Fibroblast of villous mesenchyme (primary cell): ENCODE data around the gene SORBS1. TPM values are rescaled to one million over a fixed set of nuclear protein-coding genes. Genes with fewer than 3 reads are reported as not detected.
A peak's percentile ranks its signal among the peaks of the same experiment; 100 is the strongest.

ENCODE experiments used
- DNase-seq: peaks from one replicate; pipeline ENCODE4 v3.0.0-alpha.2; 2010; ENCODE audit warnings: low read depth
- H3K4me3 ChIP-seq: 2 replicates; pipeline ENCODE4 v1.5.1; 2011; ENCODE audit warnings: low read depth, mild to moderate bottlenecking, low read length
- total RNA-seq: library from RNA; depleted of rRNA; stranded (reverse); fragments of >200 nt; gene quantifications from 2 replicates; pipeline ENCODE4 v1.2.3, GENCODE V29; 2012
- TF ChIP-seq, protein P1 (sequence below): IDR thresholded peaks from 2 replicates; pipeline ENCODE4 v1.5.1; 2012; ENCODE audit warnings: low read depth, mild to moderate bottlenecking, low read length; ENCODE audit not compliant: insufficient read depth

SORBS1 gene
- total RNA-seq, 1 donor, result 8.2 TPM

DNA sequence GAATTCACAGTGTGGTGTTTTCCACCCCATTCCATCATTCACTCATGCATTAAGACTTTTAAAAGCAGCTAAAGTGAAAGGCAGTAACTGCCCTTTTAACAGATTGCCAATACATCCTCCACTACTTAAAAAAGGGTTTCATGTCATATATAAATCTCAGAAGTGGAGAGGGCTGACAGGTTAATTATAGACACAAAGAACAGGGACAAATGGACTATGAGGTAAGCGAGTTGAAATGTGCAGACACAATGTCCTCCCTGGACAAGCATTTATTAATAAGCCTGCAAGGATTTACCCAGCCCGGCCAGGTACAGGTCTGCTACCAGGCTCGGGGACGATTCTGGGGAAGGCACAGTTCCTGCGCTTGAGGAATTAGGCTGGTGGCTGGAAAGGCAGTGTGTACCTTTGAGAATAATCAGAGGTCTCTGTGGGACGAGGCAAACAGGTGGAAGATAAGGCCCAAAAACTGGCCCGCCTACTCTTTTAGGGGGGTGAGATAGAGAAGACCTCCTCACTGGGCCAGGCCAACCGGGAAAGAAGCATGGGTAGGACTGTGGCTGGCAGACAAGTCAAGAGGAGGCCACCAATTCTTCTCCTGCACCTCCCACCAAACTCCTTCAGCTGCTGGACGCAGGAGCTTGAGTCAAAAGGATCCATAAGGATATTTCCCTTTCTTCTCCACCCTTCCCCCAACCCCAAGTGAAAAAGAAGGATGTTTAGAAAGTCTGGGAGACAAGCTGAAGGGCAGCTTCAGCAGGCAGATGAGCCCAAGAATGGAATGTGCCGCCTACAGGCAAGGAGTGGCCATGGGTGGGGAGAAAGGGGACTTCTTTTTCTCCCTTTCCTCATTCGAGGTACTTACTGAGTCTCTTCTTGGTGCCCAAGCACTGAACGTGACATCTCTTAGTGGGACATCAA lies 271.9 kb downstream of the SORBS1 start:
- peak; percentile 48 for DNase-seq
- TF ChIP-seq, protein P1, sequence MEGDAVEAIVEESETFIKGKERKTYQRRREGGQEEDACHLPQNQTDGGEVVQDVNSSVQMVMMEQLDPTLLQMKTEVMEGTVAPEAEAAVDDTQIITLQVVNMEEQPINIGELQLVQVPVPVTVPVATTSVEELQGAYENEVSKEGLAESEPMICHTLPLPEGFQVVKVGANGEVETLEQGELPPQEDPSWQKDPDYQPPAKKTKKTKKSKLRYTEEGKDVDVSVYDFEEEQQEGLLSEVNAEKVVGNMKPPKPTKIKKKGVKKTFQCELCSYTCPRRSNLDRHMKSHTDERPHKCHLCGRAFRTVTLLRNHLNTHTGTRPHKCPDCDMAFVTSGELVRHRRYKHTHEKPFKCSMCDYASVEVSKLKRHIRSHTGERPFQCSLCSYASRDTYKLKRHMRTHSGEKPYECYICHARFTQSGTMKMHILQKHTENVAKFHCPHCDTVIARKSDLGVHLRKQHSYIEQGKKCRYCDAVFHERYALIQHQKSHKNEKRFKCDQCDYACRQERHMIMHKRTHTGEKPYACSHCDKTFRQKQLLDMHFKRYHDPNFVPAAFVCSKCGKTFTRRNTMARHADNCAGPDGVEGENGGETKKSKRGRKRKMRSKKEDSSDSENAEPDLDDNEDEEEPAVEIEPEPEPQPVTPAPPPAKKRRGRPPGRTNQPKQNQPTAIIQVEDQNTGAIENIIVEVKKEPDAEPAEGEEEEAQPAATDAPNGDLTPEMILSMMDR, result peak; percentile 47
- H3K4me3 ChIP-seq, result peak overlapping the region; percentile 97

GRCh38 chr10:95288303-95288702 lies 272.9 kb downstream of the SORBS1 start:
- peak overlapping the region; percentile 97 for H3K4me3 ChIP-seq
- DNase-seq, result no peak
- TF ChIP-seq, protein P1, result no peak

DNA sequence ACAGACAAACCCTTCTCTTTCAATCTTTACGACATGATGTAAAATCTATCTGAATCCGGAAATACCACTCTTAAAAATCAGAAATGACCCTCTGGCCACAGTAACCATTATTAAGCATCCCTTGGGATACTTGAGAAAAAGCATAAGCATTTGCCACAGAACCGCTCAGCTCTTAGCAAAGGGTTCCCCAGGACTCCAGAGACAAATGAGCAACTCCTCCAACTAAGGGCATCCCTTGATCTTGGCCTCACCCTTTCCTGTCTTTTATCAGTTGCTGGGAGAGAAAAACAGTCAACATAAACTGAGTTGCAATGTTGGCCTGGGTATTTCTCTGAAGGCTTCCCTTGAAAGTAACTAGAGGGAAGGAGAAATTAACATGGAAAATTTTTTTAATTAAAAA lies 273.9 kb downstream of the SORBS1 start:
- H3K4me3 ChIP-seq, result peak overlapping the region; percentile 97
- TF ChIP-seq, protein P1, result no peak
- DNase-seq, result peak; percentile 44

- H3K4me3 ChIP-seq, result peak overlapping the region; percentile 16
- TF ChIP-seq, protein P1, result no peak
- DNase-seq, result no peak
Measured at GRCh38 chr10:95286707-95287106, 274.5 kb downstream of the SORBS1 start.

- TF ChIP-seq, protein P1, result no peak
- DNase-seq, result no peak
- H3K4me3 ChIP-seq, result no peak overlapping the region
Measured at GRCh38 chr10:95285556-95285955, 275.6 kb downstream of the SORBS1 start.

GRCh38 chr10:95284807-95285206 lies 276.4 kb downstream of the SORBS1 start:
- no peak for DNase-seq
- H3K4me3 ChIP-seq, result no peak overlapping the region
- TF ChIP-seq, protein P1, result no peak

GRCh38 chr10:95282107-95282506 lies 279.1 kb downstream of the SORBS1 start:
- TF ChIP-seq, protein P1, result no peak
- DNase-seq, result no peak
- H3K4me3 ChIP-seq, result no peak overlapping the region
